Measurements from ENCODE around the gene XPR1.

XPR1 gene

GRCh38 chr1:180615493-180616290 lies 16.1 kb upstream of the XPR1 start:
- no peak for DNase-seq (ENCODE audit: low read depth in 2 of 2)

DNA sequence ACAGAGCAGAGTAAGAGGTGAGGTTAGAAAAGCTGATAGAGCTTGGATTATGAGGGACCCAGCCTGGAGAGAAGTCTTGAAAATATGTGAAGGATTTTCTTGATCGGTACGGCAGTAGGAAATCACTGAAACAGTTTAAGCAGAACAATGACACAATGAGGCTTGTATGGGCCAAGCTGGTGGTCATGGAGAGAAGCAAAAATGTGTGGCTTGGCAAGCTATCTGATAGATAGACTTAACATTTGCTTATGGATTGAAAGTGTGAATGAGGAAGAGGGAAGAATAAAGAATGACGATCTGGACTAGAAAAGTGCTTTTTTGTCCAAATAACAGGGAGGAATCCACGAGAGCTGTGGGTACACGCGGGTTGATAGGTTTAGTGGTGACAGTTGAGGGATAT lies 15.4 kb upstream of the XPR1 start:
- DNase-seq (ENCODE audit: low read depth in 2 of 2), result no peak

DNA sequence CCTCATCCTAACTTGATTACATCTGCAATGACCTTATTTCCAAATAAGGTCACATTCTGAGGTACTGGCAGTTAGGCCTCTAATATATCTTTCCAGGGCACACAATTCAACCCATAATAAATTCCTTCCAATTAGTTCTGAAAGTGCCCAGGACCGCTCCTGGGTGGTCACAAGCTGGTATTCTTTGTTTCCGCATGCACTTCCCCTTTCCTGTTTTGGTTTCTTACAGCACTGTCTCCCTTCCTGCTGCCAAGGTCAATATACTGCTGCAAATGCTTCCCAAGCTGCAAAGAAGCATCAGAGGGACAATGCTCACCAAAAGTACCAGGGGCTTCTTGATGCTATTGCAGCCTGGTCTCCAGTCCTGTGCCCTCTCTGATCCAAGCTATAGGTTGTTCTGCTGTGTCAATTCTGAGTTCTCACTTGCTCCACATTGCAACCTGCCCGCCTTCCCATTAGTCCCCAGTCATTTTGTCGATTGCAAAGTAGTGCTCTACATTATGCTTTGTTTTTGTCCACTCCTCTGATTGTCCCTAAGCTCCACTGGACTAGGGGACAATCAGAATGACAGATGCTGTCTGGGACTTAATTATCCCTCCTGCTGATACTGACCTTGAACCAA lies 13.9 kb upstream of the XPR1 start:
- no peak for DNase-seq (ENCODE audit: low read depth in 2 of 2)

DNA sequence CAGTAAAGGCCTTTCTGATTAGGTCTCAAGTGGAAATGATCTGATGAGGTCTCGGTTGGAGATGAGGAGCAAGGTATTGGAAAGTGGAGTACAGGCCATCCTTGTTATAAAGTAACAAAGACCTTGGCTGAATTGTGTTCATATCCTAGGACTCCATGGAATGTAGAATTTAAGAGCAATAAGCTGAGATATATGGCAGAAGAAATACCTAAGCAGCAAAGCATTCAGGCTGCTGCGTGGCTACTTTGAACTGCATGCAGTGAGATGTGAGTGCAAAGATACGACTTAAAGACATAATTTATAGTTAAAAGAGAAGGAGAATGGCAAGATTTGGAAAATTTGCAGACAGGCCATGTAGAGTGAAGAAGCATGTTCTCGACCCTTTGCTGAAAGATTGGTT lies 11.2 kb upstream of the XPR1 start:
- DNase-seq (ENCODE audit: low read depth in 2 of 2), result no peak

DNA sequence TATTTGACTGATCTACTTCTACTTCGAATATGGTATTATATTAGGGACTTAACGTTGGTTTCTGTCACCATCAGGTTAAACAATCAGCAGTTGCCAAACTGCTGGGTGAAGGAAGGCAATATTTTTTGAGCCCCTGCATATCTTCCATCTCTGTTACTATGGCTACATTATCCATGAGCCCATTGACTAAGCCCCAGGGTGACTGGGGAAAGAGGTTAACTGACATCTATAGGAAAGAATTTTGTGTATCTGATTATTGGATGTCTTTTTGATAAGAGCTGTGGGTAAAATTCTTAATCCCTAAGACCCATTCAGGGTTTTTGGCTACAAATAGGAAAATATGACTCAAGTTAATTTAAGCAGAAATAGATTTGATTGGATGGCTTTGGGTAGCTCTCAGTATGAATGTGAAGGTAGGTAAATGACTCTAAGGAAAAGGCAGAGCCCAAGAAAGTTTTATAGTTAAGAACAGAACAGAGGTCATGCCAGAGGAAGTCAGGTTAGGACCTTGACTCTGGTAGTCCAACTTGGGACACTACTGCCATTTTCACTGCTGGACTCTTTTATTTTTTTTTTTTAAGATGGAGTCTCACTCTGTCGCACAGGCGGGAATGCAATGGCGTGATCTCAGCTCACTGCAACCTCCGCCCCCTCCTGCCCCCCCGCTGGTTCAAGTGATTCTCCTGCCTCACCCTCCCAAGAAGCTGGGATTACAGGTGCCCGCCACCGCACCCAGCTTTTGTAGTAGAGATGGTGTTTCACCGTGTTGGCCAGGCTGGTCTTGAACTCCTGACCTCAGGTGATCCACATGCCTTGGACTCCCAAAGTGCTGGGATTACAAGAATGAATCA lies 8.9 kb upstream of the XPR1 start:
- DNase-seq (ENCODE audit: low read depth in 2 of 2), result no peak

DNA sequence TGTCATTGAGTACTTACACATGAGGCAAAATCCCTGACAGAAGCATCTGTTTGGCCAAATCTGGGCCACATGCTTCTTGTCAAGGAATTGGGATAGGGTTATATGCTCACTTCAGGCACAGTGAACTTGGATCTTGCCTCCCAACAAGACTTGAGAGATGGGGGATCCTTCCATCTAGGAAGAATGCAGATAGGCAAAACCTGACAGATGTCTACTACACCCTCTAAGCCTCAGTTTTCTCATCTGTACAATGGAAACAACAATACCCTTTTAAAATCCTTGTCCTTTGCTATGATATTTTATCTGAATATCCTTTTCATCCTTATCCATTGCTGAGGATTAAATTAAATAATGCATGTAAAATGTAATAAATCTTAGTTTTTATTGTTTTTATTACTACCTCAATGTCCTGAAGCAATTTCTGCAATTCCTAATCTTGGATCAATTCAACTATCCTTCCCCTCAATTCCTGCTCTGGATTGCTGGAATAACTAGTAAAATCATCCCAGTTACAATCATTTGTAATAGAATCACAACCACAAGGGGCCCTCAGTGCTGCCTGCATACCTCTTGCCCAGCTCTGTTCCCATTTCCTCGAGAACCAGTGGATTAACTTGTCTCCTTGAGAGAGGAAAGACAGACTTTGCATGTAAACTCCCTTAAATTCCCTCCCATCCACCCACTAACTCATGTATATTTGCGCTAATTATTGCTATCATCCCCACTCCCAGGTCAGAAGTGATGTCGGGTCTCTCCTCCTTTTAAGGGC lies 8.1 kb upstream of the XPR1 start:
- DNase-seq (ENCODE audit: low read depth in 2 of 2), result no peak

GRCh38 chr1:180626711-180627110 lies 5.1 kb upstream of the XPR1 start:
- no peak for DNase-seq (ENCODE audit: low read depth in 2 of 2)

DNA sequence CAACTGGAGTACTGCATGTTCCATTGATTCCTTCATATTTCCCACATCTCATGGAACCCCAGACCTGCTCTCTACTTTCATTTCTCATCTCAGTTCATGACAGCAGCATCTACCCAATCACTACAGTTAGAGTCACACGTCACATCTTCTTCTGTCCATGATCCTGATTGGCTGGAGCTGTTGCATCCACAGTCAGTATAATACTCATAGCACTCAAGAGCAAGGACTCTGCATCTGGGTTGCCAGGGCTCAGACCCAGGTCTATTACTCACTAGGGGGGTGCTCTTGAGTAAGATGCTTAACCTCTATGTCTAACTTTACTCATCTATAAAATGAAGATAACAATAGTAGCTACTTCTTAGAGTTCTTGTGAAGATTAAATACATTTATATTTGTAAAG lies 4.4 kb upstream of the XPR1 start:
- no peak for DNase-seq (ENCODE audit: low read depth in 2 of 2)

DNA sequence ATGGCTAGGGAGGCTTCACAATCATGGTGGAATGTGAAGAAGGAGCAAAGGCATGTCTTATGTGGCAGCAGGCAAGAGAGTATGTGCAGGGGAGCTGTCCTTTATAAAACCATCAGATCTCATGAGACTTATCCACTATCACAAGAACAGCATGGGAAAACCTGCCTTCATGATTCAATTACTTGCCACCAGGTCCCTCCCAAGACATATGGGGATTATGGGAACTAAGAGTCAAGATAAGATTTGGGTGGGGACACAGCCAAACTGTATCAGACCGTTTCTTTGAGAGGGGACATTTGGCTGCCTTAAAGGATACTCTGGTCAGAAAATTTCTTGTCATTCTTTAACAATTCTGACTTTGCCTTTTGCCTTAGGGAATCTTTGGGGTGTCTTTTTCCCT lies 3.2 kb upstream of the XPR1 start:
- DNase-seq (ENCODE audit: low read depth in 2 of 2), result no peak

GRCh38 chr1:180630408-180631193 lies 1.2 kb upstream of the XPR1 start:
- DNase-seq (ENCODE audit: low read depth in 2 of 2), result no peak

GRCh38 chr1:180631194-180631765 lies 542 bp upstream of the XPR1 start:
- DNase-seq (ENCODE audit: low read depth in 2 of 2), result no peak

DNA sequence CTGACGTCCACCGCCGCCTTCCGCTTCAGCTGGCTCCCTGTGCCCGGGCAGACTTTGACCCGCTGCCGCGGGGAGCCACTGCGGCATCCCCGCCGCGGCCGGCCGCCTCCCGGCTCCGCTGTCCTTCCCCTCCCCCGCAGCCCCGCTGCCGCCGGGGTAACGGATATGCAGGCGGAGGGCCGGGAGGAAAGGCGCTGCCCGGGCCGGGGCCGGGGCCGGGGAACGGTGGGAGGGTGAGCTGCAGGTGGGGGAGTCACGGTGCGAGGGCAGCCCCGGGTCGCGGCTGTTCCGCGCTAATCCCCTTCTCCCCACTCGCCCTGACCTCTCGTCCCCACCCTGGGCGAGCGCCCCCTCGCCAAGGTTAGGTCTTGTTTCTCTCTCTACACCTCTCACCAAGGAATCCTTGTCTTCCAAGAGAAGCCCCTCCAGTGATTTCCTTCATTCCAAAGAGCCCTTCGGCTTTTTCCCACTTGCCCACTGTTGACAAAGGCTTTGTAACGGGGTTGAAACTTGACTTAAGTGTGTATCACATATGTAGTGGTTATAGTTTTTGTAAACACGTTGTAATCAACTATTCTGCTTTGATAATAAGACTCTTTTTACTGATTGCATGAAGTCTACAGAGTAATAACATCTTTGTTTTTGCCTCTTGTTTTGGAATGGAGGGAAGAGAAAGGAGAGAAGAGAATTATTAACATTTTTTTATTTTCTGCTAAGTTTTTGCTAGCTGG lies 669 bp downstream of the XPR1 start:
- peak; percentile 21 to 54 for DNase-seq (ENCODE audit: low read depth in 2 of 2)

GRCh38 chr1:180633057-180634056 lies 1.5 kb downstream of the XPR1 start:
- DNase-seq (ENCODE audit: low read depth in 2 of 2), result no peak

- no peak for DNase-seq (ENCODE audit: low read depth in 2 of 2)
Observed at GRCh38 chr1:180636138-180636537, 4.3 kb downstream of the XPR1 start.

- DNase-seq (ENCODE audit: low read depth in 2 of 2), result no peak
Observed at GRCh38 chr1:180639871-180640270, 8.0 kb downstream of the XPR1 start.

GRCh38 chr1:180640531-180640949 lies 8.7 kb downstream of the XPR1 start:
- no peak for DNase-seq (ENCODE audit: low read depth in 2 of 2)

DNA sequence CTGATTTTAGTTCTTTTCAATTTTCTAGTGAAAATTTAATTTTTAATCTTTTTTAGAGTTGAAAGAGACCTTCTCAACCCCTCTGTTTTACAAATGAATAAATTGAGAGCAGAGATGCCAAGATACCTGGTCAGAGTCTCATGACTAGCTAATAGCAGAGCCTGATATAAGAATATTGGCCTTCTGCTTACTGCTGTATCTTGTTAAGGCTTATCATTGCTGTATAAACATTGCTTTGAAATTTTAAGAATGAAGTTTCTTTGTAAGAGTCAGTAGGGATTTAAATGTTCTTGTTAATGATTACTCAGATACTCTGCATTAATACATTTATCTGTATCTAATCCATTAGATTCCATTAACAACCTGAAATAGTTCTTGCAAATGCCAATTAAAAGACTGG lies 9.8 kb downstream of the XPR1 start:
- no peak for DNase-seq (ENCODE audit: low read depth in 2 of 2)

DNA sequence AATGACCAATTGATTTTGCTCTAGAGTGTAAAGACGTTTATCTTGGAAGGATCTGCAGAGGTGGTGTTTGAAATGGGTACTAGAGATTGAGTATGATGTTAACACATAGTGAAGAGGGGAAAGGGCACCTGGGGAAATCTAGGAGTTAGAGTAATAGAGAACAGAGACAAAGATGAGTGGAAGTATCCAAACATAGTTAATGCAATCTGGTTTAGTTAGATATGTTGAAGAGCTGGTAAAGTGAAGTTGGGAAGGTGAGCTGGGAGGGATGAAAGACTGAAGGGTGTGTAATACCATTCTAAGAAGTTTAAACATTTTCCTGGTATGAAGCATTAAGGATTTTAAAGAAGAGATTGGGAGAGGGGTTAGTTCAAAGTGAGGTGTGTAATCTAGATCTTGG lies 11.0 kb downstream of the XPR1 start:
- no peak for DNase-seq (ENCODE audit: low read depth in 2 of 2)

- no peak for DNase-seq (ENCODE audit: low read depth in 2 of 2)
Observed at GRCh38 chr1:180643693-180644092, 11.9 kb downstream of the XPR1 start.

Data from stimulated activated CD8-positive, alpha-beta memory T cell treated with anti-CD3 and anti-CD28 coated beads, Interleukin-7, amount 100 ng/mL, for 4 hours (primary cell).